ENCODE results near the gene RAB3GAP1. TPM values are rescaled to one million over a fixed set of nuclear protein-coding genes. Genes with fewer than 3 reads are reported as not detected.
A peak's percentile ranks its signal among the peaks of the same experiment; 100 is the strongest.

RAB3GAP1 gene
- total and polyA plus RNA-seq, 3 experiments from 2014 or later, result 12.8 to 23.6 (median 22.8) TPM

DNA sequence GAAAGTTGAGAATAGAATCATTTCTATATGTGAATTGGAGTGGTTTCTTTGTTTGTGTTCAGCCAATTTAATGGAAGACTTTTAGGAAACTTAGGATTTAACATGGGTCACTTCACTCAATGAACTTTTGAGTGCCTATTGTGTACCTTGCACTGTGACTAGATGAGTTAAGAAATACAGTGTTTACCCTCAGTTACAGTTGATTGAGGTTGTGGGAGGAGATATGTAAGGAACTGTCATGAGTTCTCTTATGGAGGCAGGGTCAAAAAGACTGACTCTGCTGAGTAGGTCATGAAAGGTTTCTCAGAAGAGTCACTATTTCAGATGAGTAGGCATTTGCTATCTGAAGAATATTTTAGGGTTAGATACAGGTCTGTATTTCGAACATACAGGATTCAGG, 98.6 kb downstream of the RAB3GAP1 start:
- H3K27ac ChIP-seq (ENCODE audit: low read depth, low read length), result no peak overlapping the region
- no peaks in the 10 kb centered on the region for H3K4me1 ChIP-seq (ENCODE audit: insufficient read depth, low read length)
- Mint-ChIP-seq H3K36me3 (peaks cover 26 to 64% (median 33%) of the 10 kb centered on the region in 3 donors), H3K4me3 (no peak overlapping the region), H3K4me1 (no peaks in the 10 kb centered on the region), H3K27me3 (no peaks in the 10 kb centered on the region), H3K27ac (no peak overlapping the region), H3K9me3 (no peaks in the 10 kb centered on the region)
- H3K27me3 ChIP-seq (ENCODE audit: insufficient read depth, low read length, poor library complexity, severe bottlenecking), result no peaks in the 10 kb centered on the region
- ChIA-PET POLR2A (no interaction called here), CTCF (no interaction called here)
- no peaks in the 10 kb centered on the region for H3K9me3 ChIP-seq (ENCODE audit: low read length)
- H3K36me3 ChIP-seq (ENCODE audit: insufficient read depth, low read length), result peaks cover 40% of the 10 kb centered on the region
- no peak for DNase-seq
- no peak overlapping the region for H3K4me3 ChIP-seq (ENCODE audit: low read length)

- Mint-ChIP-seq H3K27ac (peak overlapping the region in 2 of 8 donors; percentile 2 to 29), H3K4me1 (no peaks in the 10 kb centered on the region), H3K9me3 (no peaks in the 10 kb centered on the region), H3K4me3 (no peak overlapping the region), H3K27me3 (no peaks in the 10 kb centered on the region), H3K36me3 (peaks cover 26 to 67% (median 33%) of the 10 kb centered on the region in 3 donors)
- POLR2A ChIA-PET, result no interaction called here
- CTCF ChIA-PET, result no interaction called here
- no peaks in the 10 kb centered on the region for H3K27me3 ChIP-seq (ENCODE audit: insufficient read depth, low read length, poor library complexity, severe bottlenecking)
- H3K27ac ChIP-seq (ENCODE audit: low read depth, low read length), result no peak overlapping the region
- no peaks in the 10 kb centered on the region for H3K4me1 ChIP-seq (ENCODE audit: insufficient read depth, low read length)
- peaks cover 40% of the 10 kb centered on the region for H3K36me3 ChIP-seq (ENCODE audit: insufficient read depth, low read length)
- H3K4me3 ChIP-seq (ENCODE audit: low read length), result no peak overlapping the region
- no peaks in the 10 kb centered on the region for H3K9me3 ChIP-seq (ENCODE audit: low read length)
- no peak for DNase-seq
Observed at GRCh38 chr2:135151615-135152014, 99.5 kb downstream of the RAB3GAP1 start.

DNA sequence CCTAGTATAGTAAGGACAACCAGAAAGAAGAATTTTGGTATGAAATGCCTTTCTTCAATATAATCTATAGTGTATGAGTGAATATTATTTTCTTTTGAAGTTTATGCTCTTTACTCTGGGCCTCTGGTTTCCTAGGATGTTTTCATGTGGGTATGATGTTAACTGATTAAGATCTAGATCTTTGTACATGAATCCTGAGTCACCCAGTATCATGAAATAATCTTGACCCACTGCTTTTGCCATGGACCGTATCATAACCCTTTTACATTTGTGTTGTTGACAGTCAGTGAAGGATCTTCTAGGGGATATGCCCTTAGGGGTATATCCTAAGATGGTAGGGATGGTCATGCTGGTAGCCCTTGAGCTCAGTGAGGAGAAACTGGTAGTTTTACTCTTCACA, 100.3 kb downstream of the RAB3GAP1 start:
- no peak overlapping the region for H3K4me3 Mint-ChIP-seq
- no peaks in the 10 kb centered on the region for H3K27me3 Mint-ChIP-seq
- no peaks in the 10 kb centered on the region for H3K4me1 Mint-ChIP-seq
- no peak for DNase-seq
- Histone ChIP-seq H3K4me3 (ENCODE audit: low read length) (no peak overlapping the region), H3K9me3 (ENCODE audit: low read length) (no peaks in the 10 kb centered on the region), H3K4me1 (ENCODE audit: insufficient read depth, low read length) (no peaks in the 10 kb centered on the region), H3K27ac (ENCODE audit: low read depth, low read length) (no peak overlapping the region), H3K27me3 (ENCODE audit: insufficient read depth, low read length, poor library complexity, severe bottlenecking) (no peaks in the 10 kb centered on the region), H3K36me3 (ENCODE audit: insufficient read depth, low read length) (peaks cover 40% of the 10 kb centered on the region)
- CTCF ChIA-PET, result no interaction called here
- no peak overlapping the region for H3K27ac Mint-ChIP-seq
- no peaks in the 10 kb centered on the region for H3K9me3 Mint-ChIP-seq
- POLR2A ChIA-PET, result no interaction called here
- peaks cover 30 to 73% (median 38%) of the 10 kb centered on the region in 3 donors for H3K36me3 Mint-ChIP-seq

DNA sequence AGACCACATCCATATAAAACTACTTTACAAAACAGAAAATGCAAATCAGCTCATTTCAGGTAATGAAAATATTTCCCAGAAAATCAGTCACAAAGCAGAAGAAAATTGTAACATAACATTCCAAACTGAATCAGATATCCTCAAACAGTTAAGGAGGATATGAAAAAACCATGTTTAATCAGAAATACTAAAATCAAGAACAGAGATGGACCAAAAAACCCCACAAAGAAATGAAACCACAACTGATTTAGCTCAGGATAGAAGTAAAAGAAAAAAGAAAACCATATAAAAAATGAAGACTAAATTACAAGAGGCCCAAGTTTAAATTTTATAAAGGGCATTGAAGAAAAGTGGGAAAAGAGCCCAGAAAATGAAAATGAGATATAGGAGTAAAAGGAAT, 102.9 kb downstream of the RAB3GAP1 start:
- no peaks in the 10 kb centered on the region for H3K27me3 Mint-ChIP-seq
- no peak for DNase-seq
- Histone ChIP-seq H3K27me3 (ENCODE audit: insufficient read depth, low read length, poor library complexity, severe bottlenecking) (no peaks in the 10 kb centered on the region), H3K36me3 (ENCODE audit: insufficient read depth, low read length) (peaks cover 48% of the 10 kb centered on the region), H3K9me3 (ENCODE audit: low read length) (no peaks in the 10 kb centered on the region), H3K4me3 (ENCODE audit: low read length) (no peak overlapping the region), H3K4me1 (ENCODE audit: insufficient read depth, low read length) (no peaks in the 10 kb centered on the region), H3K27ac (ENCODE audit: low read depth, low read length) (no peak overlapping the region)
- no peak overlapping the region for H3K27ac Mint-ChIP-seq
- H3K4me1 Mint-ChIP-seq, result no peaks in the 10 kb centered on the region
- ChIA-PET POLR2A (no interaction called here), CTCF (no interaction called here)
- peaks cover 38 to 84% (median 47%) of the 10 kb centered on the region in 3 donors for H3K36me3 Mint-ChIP-seq
- no peak overlapping the region for H3K4me3 Mint-ChIP-seq
- H3K9me3 Mint-ChIP-seq, result no peaks in the 10 kb centered on the region

DNA sequence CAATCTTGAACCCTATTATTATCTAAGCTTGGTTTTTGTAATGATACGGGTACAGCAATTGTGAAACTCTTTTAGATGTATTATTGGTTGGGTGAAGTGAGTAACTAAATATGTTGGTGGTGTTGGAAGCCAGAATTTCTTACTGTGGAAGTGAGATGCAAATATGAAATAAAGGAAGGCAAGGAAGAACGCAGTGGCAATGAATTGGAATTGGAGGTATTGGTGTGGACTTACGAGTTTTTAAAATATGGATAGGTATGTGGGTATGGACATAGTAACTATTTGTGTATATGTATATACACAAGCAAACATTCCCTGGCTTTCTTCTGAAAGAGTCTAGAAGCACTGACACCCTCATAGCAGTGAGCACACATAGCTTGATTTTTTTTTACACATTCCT, 105.8 kb downstream of the RAB3GAP1 start:
- DNase-seq, result no peak
- Mint-ChIP-seq H3K9me3 (no peaks in the 10 kb centered on the region), H3K27me3 (no peaks in the 10 kb centered on the region), H3K4me3 (no peak overlapping the region), H3K4me1 (peaks cover 0 to 8% (median 3%) of the 10 kb centered on the region in 3 donors), H3K27ac (no peak overlapping the region), H3K36me3 (peaks cover 27 to 73% (median 37%) of the 10 kb centered on the region in 3 donors)
- ChIA-PET CTCF (no interaction called here), POLR2A (no interaction called here)
- no peak overlapping the region for H3K4me3 ChIP-seq (ENCODE audit: low read length)
- no peaks in the 10 kb centered on the region for H3K4me1 ChIP-seq (ENCODE audit: insufficient read depth, low read length)
- peaks cover 23% of the 10 kb centered on the region for H3K36me3 ChIP-seq (ENCODE audit: insufficient read depth, low read length)
- H3K9me3 ChIP-seq (ENCODE audit: low read length), result no peaks in the 10 kb centered on the region
- no peaks in the 10 kb centered on the region for H3K27me3 ChIP-seq (ENCODE audit: insufficient read depth, low read length, poor library complexity, severe bottlenecking)
- H3K27ac ChIP-seq (ENCODE audit: low read depth, low read length), result no peak overlapping the region

- Histone ChIP-seq H3K27ac (ENCODE audit: low read depth, low read length) (no peak overlapping the region), H3K9me3 (ENCODE audit: low read length) (no peaks in the 10 kb centered on the region), H3K4me1 (ENCODE audit: insufficient read depth, low read length) (no peaks in the 10 kb centered on the region), H3K36me3 (ENCODE audit: insufficient read depth, low read length) (peaks cover 18% of the 10 kb centered on the region), H3K4me3 (ENCODE audit: low read length) (no peak overlapping the region), H3K27me3 (ENCODE audit: insufficient read depth, low read length, poor library complexity, severe bottlenecking) (no peaks in the 10 kb centered on the region)
- no peaks in the 10 kb centered on the region for H3K9me3 Mint-ChIP-seq
- ChIA-PET CTCF (no interaction called here), POLR2A (no interaction called here)
- no peaks in the 10 kb centered on the region for H3K27me3 Mint-ChIP-seq
- no peak overlapping the region for H3K27ac Mint-ChIP-seq
- H3K4me3 Mint-ChIP-seq, result no peak overlapping the region
- H3K4me1 Mint-ChIP-seq, result peaks cover 0 to 9% (median 5%) of the 10 kb centered on the region in 3 donors
- DNase-seq, result no peak
- H3K36me3 Mint-ChIP-seq, result peaks cover 20 to 75% (median 34%) of the 10 kb centered on the region in 3 donors
Observed at GRCh38 chr2:135159191-135159590, 107.1 kb downstream of the RAB3GAP1 start.

- Mint-ChIP-seq H3K27me3 (no peaks in the 10 kb centered on the region), H3K4me1 (peaks cover 0 to 12% (median 5%) of the 10 kb centered on the region in 3 donors), H3K9me3 (no peaks in the 10 kb centered on the region), H3K4me3 (no peak overlapping the region), H3K27ac (no peak overlapping the region), H3K36me3 (peaks cover 14 to 68% (median 16%) of the 10 kb centered on the region in 3 donors)
- Histone ChIP-seq H3K9me3 (ENCODE audit: low read length) (no peaks in the 10 kb centered on the region), H3K36me3 (ENCODE audit: insufficient read depth, low read length) (peaks cover 22% of the 10 kb centered on the region), H3K4me3 (ENCODE audit: low read length) (no peak overlapping the region), H3K4me1 (ENCODE audit: insufficient read depth, low read length) (no peaks in the 10 kb centered on the region), H3K27me3 (ENCODE audit: insufficient read depth, low read length, poor library complexity, severe bottlenecking) (no peaks in the 10 kb centered on the region), H3K27ac (ENCODE audit: low read depth, low read length) (no peak overlapping the region)
- ChIA-PET CTCF (no interaction called here), POLR2A (no interaction called here)
- no peak for DNase-seq
Observed at GRCh38 chr2:135162377-135162776, 110.3 kb downstream of the RAB3GAP1 start.

DNA sequence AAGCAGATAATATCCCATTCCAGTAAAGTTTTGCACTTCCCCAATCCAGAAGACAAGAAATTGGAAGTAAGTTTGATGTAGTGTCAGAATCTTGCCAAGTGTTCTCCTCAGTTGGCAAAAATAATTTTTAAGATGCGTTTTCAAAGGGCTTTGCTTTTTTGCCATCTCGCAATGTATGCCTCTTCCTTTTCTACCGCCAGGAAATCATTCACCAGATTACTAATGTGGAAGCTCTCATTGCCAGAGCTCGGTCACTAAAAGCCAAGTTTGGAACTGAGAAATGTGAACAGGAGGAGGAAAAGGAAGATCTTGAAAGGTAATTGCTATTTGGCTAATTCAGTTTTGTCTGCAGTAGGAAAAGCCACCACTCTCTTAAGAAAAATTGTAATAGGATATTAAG, 110.7 kb downstream of the RAB3GAP1 start:
- Mint-ChIP-seq H3K4me3 (no peak overlapping the region), H3K4me1 (peaks cover 0 to 13% (median 5%) of the 10 kb centered on the region in 3 donors), H3K27ac (peak overlapping the region in 1 of 8 donors; percentile 59), H3K36me3 (peaks cover 12 to 69% (median 18%) of the 10 kb centered on the region in 3 donors), H3K9me3 (no peaks in the 10 kb centered on the region), H3K27me3 (no peaks in the 10 kb centered on the region)
- Histone ChIP-seq H3K27ac (ENCODE audit: low read depth, low read length) (no peak overlapping the region), H3K27me3 (ENCODE audit: insufficient read depth, low read length, poor library complexity, severe bottlenecking) (no peaks in the 10 kb centered on the region), H3K4me3 (ENCODE audit: low read length) (no peak overlapping the region), H3K36me3 (ENCODE audit: insufficient read depth, low read length) (peaks cover 26% of the 10 kb centered on the region), H3K4me1 (ENCODE audit: insufficient read depth, low read length) (no peaks in the 10 kb centered on the region), H3K9me3 (ENCODE audit: low read length) (no peaks in the 10 kb centered on the region)
- POLR2A ChIA-PET, result no interaction called here
- CTCF ChIA-PET, result no interaction called here
- DNase-seq, result no peak

- Histone ChIP-seq H3K4me3 (ENCODE audit: low read length) (no peak overlapping the region), H3K27ac (ENCODE audit: low read depth, low read length) (no peak overlapping the region), H3K4me1 (ENCODE audit: insufficient read depth, low read length) (no peaks in the 10 kb centered on the region), H3K27me3 (ENCODE audit: insufficient read depth, low read length, poor library complexity, severe bottlenecking) (no peaks in the 10 kb centered on the region), H3K9me3 (ENCODE audit: low read length) (no peaks in the 10 kb centered on the region), H3K36me3 (ENCODE audit: insufficient read depth, low read length) (peaks cover 31% of the 10 kb centered on the region)
- DNase-seq, result no peak
- H3K36me3 Mint-ChIP-seq, result peaks cover 7 to 69% (median 17%) of the 10 kb centered on the region in 3 donors
- POLR2A ChIA-PET, result no interaction called here
- no peaks in the 10 kb centered on the region for H3K9me3 Mint-ChIP-seq
- H3K4me3 Mint-ChIP-seq, result no peak overlapping the region
- H3K27ac Mint-ChIP-seq, result peak overlapping the region in 2 of 8 donors; percentile 44 to 59
- peaks cover 0 to 16% (median 5%) of the 10 kb centered on the region in 3 donors for H3K4me1 Mint-ChIP-seq
- H3K27me3 Mint-ChIP-seq, result no peaks in the 10 kb centered on the region
- CTCF ChIA-PET, result no interaction called here
Observed at GRCh38 chr2:135163306-135163705, 111.2 kb downstream of the RAB3GAP1 start.
